K562 (cell line): ENCODE results near the gene LIX1. TPM values are rescaled to one million over a fixed set of nuclear protein-coding genes. Genes with fewer than 3 reads are reported as not detected.
A peak's percentile ranks its signal among the peaks of the same experiment; 100 is the strongest.

Source experiments
- ATAC-seq: fragments of 200-7000 bp; cut with Tn5 transposase; 3 replicates; pipeline ENCODE4 v1.9.1; 2020; ENCODE audit warnings: moderate library complexity
- BruUV-seq: library from RNA; stranded (reverse); fragments of 400-500 nt; replicated peaks from 2 replicates; lab custom pipeline; 2021; lab: Mats Ljungman, UMichigan
- CTCF ChIA-PET: fragments of 300-600 bp; formaldehyde crosslinking; extraction: SDS; loops from one replicate; lab custom pipeline; 2021; ENCODE audit warnings: low intra/inter-chr PET ratio; lab: Yijun Ruan, JAX
- POLR2A ChIA-PET: fragments of 300-600, 350-650 bp; sonication (Branson Sonifier 250); formaldehyde crosslinking; extraction: SDS; loops from one replicate; lab custom pipeline; 2021; ENCODE audit warnings: antibody characterized with exemption, inconsistent platforms; lab: Yijun Ruan, JAX
- DNase-seq, 4 experiments: peaks; one replicate each; pipeline versions ENCODE4 v3.0.0 to v3.0.0-alpha.2; 2011 to 2018; ENCODE audit warnings: low spot score in 3 of 4, mixed read lengths in 3 of 4; ENCODE audit errors: extremely low read depth in 1 of 4
- FAIRE-seq: peaks from 2 replicates; lab custom pipeline; 2011; peaks lifted over from hg19 to GRCh38; lab: Jason Lieb, UNC
- H2AFZ ChIP-seq: 2 replicates; pipeline ENCODE4 v1.6.0; 2011; ENCODE audit warnings: low read depth, low read length, control low read depth, inconsistent platforms
- H3K27ac ChIP-seq: fragments of 200-600 bp; 3 replicates; pipeline ENCODE4 v1.8.0; 2011; ENCODE audit warnings: low read depth, mild to moderate bottlenecking, control low read depth, inconsistent platforms, low read length, moderate library complexity, mixed read lengths; ENCODE audit errors: extremely low read depth
- H3K27me3 ChIP-seq, 2 experiments: fragments of 300-600 bp in 1 of 2; 2 replicates in 1 of 2; 3 replicates in 1 of 2; pipeline versions ENCODE4 v1.6.0 to v1.8.0; 2011; ENCODE audit warnings: inconsistent platforms in 2 of 2, low read length in 2 of 2, mild to moderate bottlenecking in 1 of 2, mixed read lengths in 1 of 2, moderate library complexity in 1 of 2; ENCODE audit not compliant: control insufficient read depth in 2 of 2, insufficient read depth in 2 of 2
- H3K36me3 ChIP-seq: fragments of 300-600 bp; 3 replicates; pipeline ENCODE4 v1.8.0; 2011; ENCODE audit warnings: mild to moderate bottlenecking, low read length, inconsistent platforms; ENCODE audit not compliant: control insufficient read depth, insufficient read depth
- H3K4me1 ChIP-seq, 2 experiments: fragments of 200-600 bp in 1 of 2; replicated peaks in 1 of 2; 2 replicates in 1 of 2; 3 replicates in 1 of 2; pipeline versions ENCODE4 v1.5.1 to v1.8.0; 2011; ENCODE audit warnings: inconsistent platforms in 2 of 2, low read length in 2 of 2, mild to moderate bottlenecking in 1 of 2, mixed read lengths in 1 of 2, moderate library complexity in 1 of 2; ENCODE audit not compliant: control insufficient read depth in 2 of 2, insufficient read depth in 2 of 2
- H3K4me2 ChIP-seq: 2 replicates; pipeline ENCODE4 v1.6.1; 2011; ENCODE audit warnings: low read length, control low read depth, inconsistent platforms, mixed read lengths; ENCODE audit not compliant: insufficient read depth
- H3K4me3 ChIP-seq: fragments of 200-600 bp; sonication (generic), shearing (Covaris generic); 2 replicates; pipeline ENCODE4 v1.5.1; 2016; ENCODE audit warnings: control low read depth, inconsistent platforms
- H3K79me2 ChIP-seq: fragments of 200-600 bp; 3 replicates; pipeline ENCODE4 v1.8.0; 2011; ENCODE audit warnings: low read length, inconsistent platforms; ENCODE audit not compliant: control insufficient read depth, insufficient read depth
- H3K9ac ChIP-seq, 2 experiments: 2 replicates each; pipeline versions ENCODE4 v1.6.0 to v1.6.1; 2011; ENCODE audit warnings: low read depth in 2 of 2, low read length in 2 of 2, control low read depth in 1 of 2, inconsistent platforms in 1 of 2, mild to moderate bottlenecking in 1 of 2, mixed read lengths in 1 of 2; ENCODE audit not compliant: insufficient read depth in 1 of 2
- H3K9me1 ChIP-seq: one replicate; pipeline ENCODE4 v1.6.0; 2011; ENCODE audit warnings: inconsistent platforms, mild to moderate bottlenecking, low read length, moderate library complexity; ENCODE audit not compliant: control insufficient read depth, insufficient read depth
- H3K9me3 ChIP-seq: replicated peaks from 2 replicates; pipeline ENCODE4 v1.5.1; 2011; ENCODE audit warnings: low read depth, low read length, inconsistent platforms; ENCODE audit not compliant: control insufficient read depth, insufficient read depth
- H4K20me1 ChIP-seq: replicated peaks from 2 replicates; pipeline ENCODE4 v1.6.1; 2011; ENCODE audit warnings: low read length, inconsistent platforms, mixed read lengths; ENCODE audit not compliant: control insufficient read depth, insufficient read depth
- ARHGAP35 ChIP-seq: fragments of 450-650 bp; IDR thresholded peaks from 2 replicates; pipeline ENCODE4 v1.6.1; 2018; ENCODE audit not compliant: partially characterized antibody
- ATF1 ChIP-seq, 2 experiments: fragments of 450-650 bp in 1 of 2; IDR thresholded peaks; 2 replicates each; pipeline ENCODE4 v1.6.1; 2016; ENCODE audit warnings: missing compliant biosample characterization in 1 of 2, missing genetic modification characterization in 1 of 2
- C11orf30 ChIP-seq: fragments of 450-650 bp; IDR thresholded peaks from 2 replicates; pipeline ENCODE4 v1.6.1; 2016; ENCODE audit warnings: low read depth, mild to moderate bottlenecking
- CREM ChIP-seq: IDR thresholded peaks from 2 replicates; pipeline ENCODE4 v1.6.1; 2014; ENCODE audit warnings: antibody characterized with exemption, low read depth
- DMBX1 ChIP-seq: fragments of 250-450 bp; sonication (Bioruptor Pico); IDR thresholded peaks from 2 replicates; pipeline ENCODE4 v1.8.0; 2022; ENCODE audit warnings: inconsistent platforms, mild to moderate bottlenecking, moderate library complexity, borderline replicate concordance
- FOXM1 ChIP-seq, 2 experiments: fragments of 450-650 bp in 1 of 2; sonication (generic) in 1 of 2; formaldehyde crosslinking in 1 of 2; IDR thresholded peaks; 2 replicates each; pipeline versions ENCODE4 v1.6.1 to v1.9.0; 2017 to 2022; ENCODE audit warnings: low read depth in 2 of 2, mild to moderate bottlenecking in 2 of 2, missing genetic modification reagents in 1 of 2, moderate library complexity in 1 of 2
- HDAC8 ChIP-seq: fragments of 450-650 bp; IDR thresholded peaks from 2 replicates; pipeline ENCODE4 v1.6.1; 2016; ENCODE audit warnings: mild to moderate bottlenecking, missing genetic modification characterization, moderate library complexity, missing compliant biosample characterization
- JUND ChIP-seq, 2 experiments: IDR thresholded peaks; 2 replicates in 1 of 2; 3 replicates in 1 of 2; pipeline ENCODE4 v1.6.1; 2011; ENCODE audit warnings: borderline replicate concordance in 2 of 2, low read depth in 2 of 2, low read length in 2 of 2, improper control_type of control experiment in 1 of 2, missing biosample characterization in 1 of 2, missing genetic modification characterization in 1 of 2, missing genetic modification reagents in 1 of 2
- MED1 ChIP-seq: sonication (generic); formaldehyde crosslinking; IDR thresholded peaks from 2 replicates; pipeline ENCODE4 v1.8.1; 2023; ENCODE audit warnings: missing genetic modification reagents, borderline replicate concordance
- MTF1 ChIP-seq: fragments of 250-450 bp; sonication (Bioruptor Pico); IDR thresholded peaks from 2 replicates; pipeline ENCODE4 v1.9.0; 2021; ENCODE audit warnings: moderate library complexity, mild to moderate bottlenecking, inconsistent platforms, borderline replicate concordance
- NFYB ChIP-seq: IDR thresholded peaks from 2 replicates; pipeline ENCODE4 v1.6.1; 2011; ENCODE audit warnings: mild to moderate bottlenecking, moderate library complexity; ENCODE audit not compliant: insufficient read length; ENCODE audit errors: extremely low read depth
- PCBP1 ChIP-seq: fragments of 200-400 bp; formaldehyde crosslinking; IDR thresholded peaks from 2 replicates; pipeline ENCODE4 v1.6.1; 2018; ENCODE audit warnings: mild to moderate bottlenecking, low read depth, low read length; ENCODE audit not compliant: poor library complexity, severe bottlenecking
- PKNOX1 ChIP-seq: fragments of 450-650 bp; IDR thresholded peaks from 2 replicates; pipeline ENCODE4 v1.6.1; 2016
- ZBTB5 ChIP-seq: fragments of 450-650 bp; IDR thresholded peaks from 2 replicates; pipeline ENCODE4 v1.6.1; 2017; ENCODE audit warnings: antibody characterized with exemption
- ZC3H11A ChIP-seq: IDR thresholded peaks from 2 replicates; pipeline ENCODE4 v1.6.1; 2012; ENCODE audit warnings: low read depth, low read length, improper control_type of control experiment
- ZNF174 ChIP-seq: fragments of 250-450 bp; sonication (Bioruptor Pico); IDR thresholded peaks from 2 replicates; pipeline ENCODE4 v1.4.0; 2020; ENCODE audit warnings: mild to moderate bottlenecking
- WGBS: fragments of 100-300 bp; shearing (Covaris generic); methylation state at CpG from one replicate; pipeline ENCODE4 v1.1.6; 2016; ENCODE audit warnings: low coverage, mixed read lengths; ENCODE audit not compliant: insufficient coverage; ENCODE audit errors: missing lambda C conversion rate; 5-methylcytosine and 5-hydroxymethylcytosine counted together
- in situ Hi-C: fragments of 300-500 bp; cut with MboI; formaldehyde crosslinking; loops from 4 replicates; pipeline ENCODE4 v1.15.0; 2018; ENCODE audit warnings: inconsistent platforms, mixed read lengths
- intact Hi-C: fragments of 100-400 bp; cut with micrococcal nuclease; formaldehyde crosslinking; loops from 2 replicates; pipeline ENCODE4 v1.14.2; 2022
- polyA plus RNA-seq, 8 experiments: library from polyadenylated mRNA; depleted of rRNA in 4 of 8; stranded (reverse) in 5 of 8; unstranded in 3 of 8; fragments of >200 nt; fragmentation: Nextera tagmentation in 2 of 8; fragmentation: Illumina TruSeq in 1 of 8; extraction: Ambion mirVana in 2 of 8; extraction: Trizol in 1 of 8; gene quantifications; 2 replicates each; pipeline versions ENCODE4 v1.2.1 to v1.2.3, GENCODE V29; 2011 to 2014; ENCODE audit warnings: inconsistent platforms in 1 of 8, missing spikeins in 1 of 8
- total RNA-seq, 7 experiments: library from RNA; depleted of rRNA in 6 of 7; stranded (reverse); fragments of >200 nt in 6 of 7; fragmentation: Illumina TruSeq in 2 of 7; extraction: Trizol in 2 of 7; gene quantifications; 2 replicates each; pipeline versions ENCODE4 v1.2.1 to v1.2.3, GENCODE V29; 2011 to 2021; ENCODE audit warnings: low replicate concordance in 1 of 7

Gene LIX1
- total and polyA plus RNA-seq, 9 of the 15 experiments (the other 6 are each of a cell fraction or from before 2014, with no cell fraction given): 0.01 to 0.18 TPM; not detected in 7

GRCh38 chr5:97071993-97072392, 70.4 kb downstream of the LIX1 start (continued):
- no peak for TF ChIP-seq ZBTB5
- no peak for TF ChIP-seq NFYB
- TF ChIP-seq ARHGAP35: no peak
- TF ChIP-seq MED1: no peak

- Histone ChIP-seq H3K4me1 (peaks cover 0 to 3% of the 10 kb centered on the region in 2 experiments; a peak in 1 of 5 replicates), H3K27me3 (no peaks in the 10 kb centered on the region; a peak in 1 of 5 replicates), H3K79me2 (no peaks in the 10 kb centered on the region), H3K27ac (no peak overlapping the region), H3K4me3 (no peak overlapping the region), H3K9me1 (no peaks in the 10 kb centered on the region), H3K9me3 (no peaks in the 10 kb centered on the region), H3K4me2 (no peak overlapping the region), H2AFZ (peak overlapping the region; percentile 51), H3K36me3 (no peaks in the 10 kb centered on the region), H4K20me1 (no peaks in the 10 kb centered on the region), H3K9ac (no peak overlapping the region)
- in situ Hi-C loops: no loop called here
- ChIA-PET POLR2A (interaction anchor here (0.7 to 0.8 kb wide), 2 partner anchors 9 to 38 kb away, joined by 3 read pairs; no protein-coding TSS in a partner anchor), CTCF (no interaction called here)
- 44% methylated on average over 8 of the region's 8 CpGs for WGBS
- peak in 1 of 4 experiments; percentile 27 for DNase-seq
- no TSS peak for BruUV-seq
- no peak for ATAC-seq
- intact Hi-C loops: no loop called here
- no peak for FAIRE-seq
- TF ChIP-seq C11orf30 (no peak), ATF1 (CRISPR knock-in tag; IDR thresholded peaks at IDR 0.05) (no peak), ATF1 (tag; IDR thresholded peaks at IDR 0.05) (peak; percentile 31; the same call in 1 of the 2 replicates), FOXM1 (IDR thresholded peaks at IDR 0.05; ENCODE audit: low read depth) (0 out of 2 replicates have a peak, but pooled peaks have one; percentile 40), FOXM1 (CRISPR knock-in tag; IDR thresholded peaks at IDR 0.05; ENCODE audit: low read depth) (no peak), MTF1 (CRISPR knock-in tag) (no peak), PCBP1 (no peak), ZC3H11A (no peak), DMBX1 (CRISPR knock-in tag) (no peak), JUND (IDR thresholded peaks at IDR 0.05; ENCODE audit: borderline replicate concordance, low read depth, low read length) (no peak), JUND (tag; IDR thresholded peaks at IDR 0.05; ENCODE audit: borderline replicate concordance, low read depth, low read length) (peak; percentile 33; the same call in 1 of the 3 replicates), PKNOX1 (peak; percentile 83), ZNF174 (no peak), CREM (peak; percentile 14; the same call in 1 of the 2 replicates), HDAC8 (tag) (no peak)
Measured at GRCh38 chr5:97071101-97071500, 71.3 kb downstream of the LIX1 start.
